ENCODE measurements around the gene ERO1B. TPM values are rescaled to one million over a fixed set of nuclear protein-coding genes. Genes with fewer than 3 reads are reported as not detected.
"Not testable (repeated sequence)": the region's sequence is repeated elsewhere in the genome, so short reads cannot be mapped to it uniquely, and the experiment has no call there.

ERO1B gene
- total RNA-seq, 1 donor from 2014 or later = 3.0 TPM

GRCh38 chr1:236315518-236315917 is 33.8 kb upstream of the ERO1B start:
- Mint-ChIP-seq H3K9me3 (ENCODE audit: unreplicated experiment) (peaks cover 2% of the 10 kb centered on the region), H3K4me1 (ENCODE audit: low read depth, unreplicated experiment) (peaks cover 6% of the 10 kb centered on the region), H3K27ac (ENCODE audit: unreplicated experiment) (no peak overlapping the region), H3K27me3 (ENCODE audit: unreplicated experiment) (no peaks in the 10 kb centered on the region), H3K36me3 (ENCODE audit: unreplicated experiment) (no peaks in the 10 kb centered on the region), H3K4me3 (ENCODE audit: unreplicated experiment) (no peak overlapping the region)
- no peak for TF ChIP-seq CTCF (IDR thresholded peaks at IDR 0.05; ENCODE audit: partially characterized antibody, unreplicated experiment)
- no peak for DNase-seq

- H3K27ac Mint-ChIP-seq (ENCODE audit: unreplicated experiment) = no peak overlapping the region
- H3K4me3 Mint-ChIP-seq (ENCODE audit: unreplicated experiment) = no peak overlapping the region
- no peaks in the 10 kb centered on the region for H3K27me3 Mint-ChIP-seq (ENCODE audit: unreplicated experiment)
- no peaks in the 10 kb centered on the region for H3K36me3 Mint-ChIP-seq (ENCODE audit: unreplicated experiment)
- no peak for TF ChIP-seq CTCF (IDR thresholded peaks at IDR 0.05; ENCODE audit: partially characterized antibody, unreplicated experiment)
- no peak for DNase-seq
- H3K4me1 Mint-ChIP-seq (ENCODE audit: low read depth, unreplicated experiment) = peaks cover 6% of the 10 kb centered on the region
- peaks cover 2% of the 10 kb centered on the region for H3K9me3 Mint-ChIP-seq (ENCODE audit: unreplicated experiment)
Observed at GRCh38 chr1:236315092-236315491, 33.3 kb upstream of the ERO1B start.

GRCh38 chr1:236314050-236314449 is 32.3 kb upstream of the ERO1B start:
- H3K36me3 Mint-ChIP-seq (ENCODE audit: unreplicated experiment); H3K27me3 Mint-ChIP-seq (ENCODE audit: unreplicated experiment); H3K4me3 Mint-ChIP-seq (ENCODE audit: unreplicated experiment); H3K9me3 Mint-ChIP-seq (ENCODE audit: unreplicated experiment); H3K4me1 Mint-ChIP-seq (ENCODE audit: low read depth, unreplicated experiment); H3K27ac Mint-ChIP-seq (ENCODE audit: unreplicated experiment); DNase-seq: not testable (repeated sequence)

GRCh38 chr1:236313427-236313826 is 31.7 kb upstream of the ERO1B start:
- Mint-ChIP-seq H3K4me3 (ENCODE audit: unreplicated experiment) (no peak overlapping the region), H3K9me3 (ENCODE audit: unreplicated experiment) (peaks cover 2% of the 10 kb centered on the region), H3K36me3 (ENCODE audit: unreplicated experiment) (no peaks in the 10 kb centered on the region), H3K4me1 (ENCODE audit: low read depth, unreplicated experiment) (peaks cover 3% of the 10 kb centered on the region), H3K27me3 (ENCODE audit: unreplicated experiment) (no peaks in the 10 kb centered on the region), H3K27ac (ENCODE audit: unreplicated experiment) (no peak overlapping the region)
- TF ChIP-seq CTCF (IDR thresholded peaks at IDR 0.05; ENCODE audit: partially characterized antibody, unreplicated experiment) = no peak
- no peak for DNase-seq

- no peak overlapping the region for H3K27ac Mint-ChIP-seq (ENCODE audit: unreplicated experiment)
- no peak for DNase-seq
- no peaks in the 10 kb centered on the region for H3K36me3 Mint-ChIP-seq (ENCODE audit: unreplicated experiment)
- TF ChIP-seq CTCF (IDR thresholded peaks at IDR 0.05; ENCODE audit: partially characterized antibody, unreplicated experiment) = no peak
- H3K9me3 Mint-ChIP-seq (ENCODE audit: unreplicated experiment) = peaks cover 2% of the 10 kb centered on the region
- H3K27me3 Mint-ChIP-seq (ENCODE audit: unreplicated experiment) = no peaks in the 10 kb centered on the region
- H3K4me1 Mint-ChIP-seq (ENCODE audit: low read depth, unreplicated experiment) = peaks cover 7% of the 10 kb centered on the region
- no peak overlapping the region for H3K4me3 Mint-ChIP-seq (ENCODE audit: unreplicated experiment)
Observed at GRCh38 chr1:236311040-236311439, 29.3 kb upstream of the ERO1B start.

- TF ChIP-seq CTCF (IDR thresholded peaks at IDR 0.05; ENCODE audit: partially characterized antibody, unreplicated experiment) = no peak
- Mint-ChIP-seq H3K4me1 (ENCODE audit: low read depth, unreplicated experiment) (peaks cover 7% of the 10 kb centered on the region), H3K9me3 (ENCODE audit: unreplicated experiment) (no peaks in the 10 kb centered on the region), H3K27ac (ENCODE audit: unreplicated experiment) (no peak overlapping the region), H3K27me3 (ENCODE audit: unreplicated experiment) (peaks cover 2% of the 10 kb centered on the region), H3K36me3 (ENCODE audit: unreplicated experiment) (no peaks in the 10 kb centered on the region), H3K4me3 (ENCODE audit: unreplicated experiment) (no peak overlapping the region)
- no peak for DNase-seq
Observed at GRCh38 chr1:236308827-236309226, 27.1 kb upstream of the ERO1B start.
